ENCODE results near the gene SPRED1.
"Not testable (repeated sequence)": the region's sequence is repeated elsewhere in the genome, so short reads cannot be mapped to it uniquely, and the experiment has no call there.

The SPRED1 gene

GRCh38 chr15:38231436-38231835 is 21.2 kb upstream of the SPRED1 start:
- no peak for DNase-seq (ENCODE audit: low read depth in 2 of 3, low spot score in 1 of 3)

GRCh38 chr15:38237021-38237420 is 15.6 kb upstream of the SPRED1 start:
- DNase-seq (ENCODE audit: low read depth in 2 of 3, low spot score in 1 of 3): not testable (repeated sequence)

GRCh38 chr15:38238311-38238710 is 14.3 kb upstream of the SPRED1 start:
- no peak for DNase-seq (ENCODE audit: low read depth in 2 of 3, low spot score in 1 of 3)

GRCh38 chr15:38242055-38242454 is 10.6 kb upstream of the SPRED1 start:
- no peak for DNase-seq (ENCODE audit: low read depth in 2 of 3, low spot score in 1 of 3)

- no peak for DNase-seq (ENCODE audit: low read depth in 2 of 3, low spot score in 1 of 3)
Measured at GRCh38 chr15:38243278-38244055, 9.2 kb upstream of the SPRED1 start.

GRCh38 chr15:38247336-38247735 is 5.3 kb upstream of the SPRED1 start:
- DNase-seq (ENCODE audit: low read depth in 2 of 3, low spot score in 1 of 3): no peak

- no peak for DNase-seq (ENCODE audit: low read depth in 2 of 3, low spot score in 1 of 3)
Measured at GRCh38 chr15:38253351-38253781, 730 bp downstream of the SPRED1 start.

- no peak for DNase-seq (ENCODE audit: low read depth in 2 of 3, low spot score in 1 of 3)
Measured at GRCh38 chr15:38254051-38254883, 1.6 kb downstream of the SPRED1 start.

- no peak for DNase-seq (ENCODE audit: low read depth in 2 of 3, low spot score in 1 of 3)
Measured at GRCh38 chr15:38255690-38256089, 3.1 kb downstream of the SPRED1 start.

GRCh38 chr15:38257676-38258075 is 5.0 kb downstream of the SPRED1 start:
- no peak for DNase-seq (ENCODE audit: low read depth in 2 of 3, low spot score in 1 of 3)

GRCh38 chr15:38259134-38259533 is 6.5 kb downstream of the SPRED1 start:
- DNase-seq (ENCODE audit: low read depth in 2 of 3, low spot score in 1 of 3): no peak

- DNase-seq (ENCODE audit: low read depth in 2 of 3, low spot score in 1 of 3): no peak
Measured at GRCh38 chr15:38260077-38260476, 7.4 kb downstream of the SPRED1 start.

- no peak for DNase-seq (ENCODE audit: low read depth in 2 of 3, low spot score in 1 of 3)
Measured at GRCh38 chr15:38263251-38263650, 10.6 kb downstream of the SPRED1 start.

- no peak for DNase-seq (ENCODE audit: low read depth in 2 of 3, low spot score in 1 of 3)
Measured at GRCh38 chr15:38263996-38264395, 11.4 kb downstream of the SPRED1 start.

- no peak for DNase-seq (ENCODE audit: low read depth in 2 of 3, low spot score in 1 of 3)
Measured at GRCh38 chr15:38266247-38266986, 13.8 kb downstream of the SPRED1 start.

- DNase-seq (ENCODE audit: low read depth in 2 of 3, low spot score in 1 of 3): no peak
Measured at GRCh38 chr15:38267421-38268022, 14.9 kb downstream of the SPRED1 start.

GRCh38 chr15:38271144-38271543 is 18.5 kb downstream of the SPRED1 start:
- DNase-seq (ENCODE audit: low read depth in 2 of 3, low spot score in 1 of 3): no peak

- DNase-seq (ENCODE audit: low read depth in 2 of 3, low spot score in 1 of 3): no peak
Measured at GRCh38 chr15:38271895-38272294, 19.3 kb downstream of the SPRED1 start.

GRCh38 chr15:38272431-38272830 is 19.8 kb downstream of the SPRED1 start:
- DNase-seq (ENCODE audit: low read depth in 2 of 3, low spot score in 1 of 3): not testable (repeated sequence)

- no peak for DNase-seq (ENCODE audit: low read depth in 2 of 3, low spot score in 1 of 3)
Measured at GRCh38 chr15:38274135-38274534, 21.5 kb downstream of the SPRED1 start.

GRCh38 chr15:38275959-38276358 is 23.3 kb downstream of the SPRED1 start:
- DNase-seq (ENCODE audit: low read depth in 2 of 3, low spot score in 1 of 3): no peak
